Hematopoietic multipotent progenitor cell treated with erythropoietin and hydrocortisone succinate and interleukin-3 and kit ligand, for 15 days (in vitro differentiated cells): ENCODE data around the gene ELP5.

ENCODE experiments used
- DNase-seq: peaks from one replicate; pipeline ENCODE4 v3.0.0-alpha.2; 2015; ENCODE audit warnings: low spot score

ELP5 gene

DNA sequence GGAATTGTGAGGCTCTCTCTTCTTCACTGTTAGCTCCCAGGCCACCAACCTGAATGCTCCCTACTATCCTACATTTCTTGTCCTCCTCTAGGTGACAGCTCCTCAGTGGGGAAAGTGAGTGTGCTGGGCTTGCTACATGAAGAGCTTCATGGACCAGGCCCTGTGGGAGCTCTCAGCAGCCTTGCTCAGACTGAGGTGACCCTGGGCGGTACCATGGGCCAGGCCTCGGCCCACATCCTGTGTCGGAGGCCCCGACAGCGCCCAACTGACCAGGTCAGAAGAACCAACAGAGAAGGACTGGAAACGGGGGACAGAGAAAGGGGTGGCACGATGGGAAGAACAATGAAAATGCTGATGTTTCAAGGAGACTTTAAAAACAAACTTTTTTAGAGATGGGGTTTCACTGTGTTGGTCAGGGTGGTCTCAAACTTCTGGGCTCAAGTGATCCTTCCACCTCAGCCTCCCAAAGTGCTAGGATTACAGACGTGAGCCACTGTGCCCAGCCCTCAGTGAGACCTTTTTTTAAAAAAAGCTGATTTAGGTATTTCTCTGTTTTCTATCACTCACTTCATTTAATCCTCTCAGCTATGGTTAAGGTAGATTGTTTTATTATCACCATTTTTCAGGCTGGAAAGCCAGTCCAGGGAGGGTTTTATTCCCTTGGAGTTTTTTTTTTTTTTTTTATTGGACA lies 4.9 kb downstream of the ELP5 start:
- no peak for DNase-seq

DNA sequence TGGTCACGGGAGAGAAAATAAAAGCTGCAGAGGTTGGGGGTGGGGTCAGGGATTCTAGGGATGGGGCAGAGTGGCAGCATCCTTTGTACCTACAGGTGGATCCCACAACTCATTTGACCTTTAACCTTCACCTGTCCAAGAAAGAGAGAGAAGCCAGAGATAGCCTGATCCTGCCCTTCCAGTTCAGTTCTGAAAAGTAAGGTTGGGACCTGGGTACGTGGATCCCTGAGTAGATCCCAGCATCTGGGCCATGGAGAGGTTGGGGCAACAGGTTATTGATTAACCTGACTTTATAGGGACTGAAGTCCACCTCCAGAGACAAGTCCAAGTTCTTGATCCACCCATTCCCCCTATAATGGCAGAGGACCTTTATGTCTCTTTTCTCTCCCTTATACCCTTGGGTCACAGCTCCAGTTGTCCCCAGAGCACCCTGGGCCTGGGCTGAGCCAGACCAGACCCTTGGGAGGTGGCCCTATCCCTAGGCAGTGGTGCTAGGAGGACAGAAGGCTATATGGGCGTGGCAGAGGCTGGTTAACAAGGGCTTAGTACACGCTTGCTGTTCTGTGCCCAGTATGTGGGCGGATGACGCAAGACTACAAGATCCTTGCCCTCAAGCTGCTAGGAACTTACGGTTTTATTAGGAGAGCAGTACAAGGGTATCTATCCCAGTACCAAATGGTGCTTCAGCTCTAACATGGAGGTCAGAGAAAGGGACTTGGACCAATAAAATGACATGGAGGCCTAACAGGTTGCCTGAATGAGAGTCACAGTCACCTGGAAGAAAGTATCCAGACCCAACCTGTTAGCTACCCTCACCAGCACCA lies 6.9 kb downstream of the ELP5 start:
- peak; percentile 51 for DNase-seq

DNA sequence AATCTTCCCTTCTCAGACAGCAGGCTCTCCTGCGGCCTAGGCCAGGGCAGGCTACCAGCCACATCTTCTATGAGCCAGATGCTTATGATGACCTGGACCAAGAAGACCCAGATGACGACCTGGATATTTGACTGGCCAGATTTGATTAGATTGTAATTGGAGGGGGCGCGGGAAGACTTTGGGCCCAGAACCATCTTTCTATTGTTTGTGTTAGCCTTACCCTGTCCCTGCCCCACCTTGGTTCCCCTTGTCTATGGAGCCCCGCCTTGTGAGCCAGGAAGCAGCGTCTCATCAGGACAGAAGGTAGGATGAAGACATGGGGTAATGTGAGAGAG lies 7.5 kb downstream of the ELP5 start:
- no peak for DNase-seq

DNA sequence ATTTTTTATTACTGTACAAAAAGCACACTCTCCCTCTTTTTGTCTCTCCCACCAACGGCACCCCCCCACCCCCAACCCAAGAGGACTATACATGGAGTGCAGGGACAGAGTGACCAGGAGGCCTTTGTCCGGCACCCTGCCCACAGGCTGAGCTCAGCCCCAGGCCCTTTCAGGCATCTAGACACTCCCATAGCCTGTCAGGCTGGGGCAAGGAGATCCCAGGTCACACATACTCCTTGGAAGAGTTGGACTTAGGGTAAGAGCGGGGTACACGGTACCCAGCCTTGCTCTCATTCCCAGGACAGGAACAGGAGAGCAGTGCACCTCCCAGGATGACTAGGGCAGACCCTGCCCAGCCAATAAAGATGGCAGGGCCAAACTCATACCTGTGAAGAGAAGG lies 8.1 kb downstream of the ELP5 start:
- DNase-seq, result peak; percentile 2

DNA sequence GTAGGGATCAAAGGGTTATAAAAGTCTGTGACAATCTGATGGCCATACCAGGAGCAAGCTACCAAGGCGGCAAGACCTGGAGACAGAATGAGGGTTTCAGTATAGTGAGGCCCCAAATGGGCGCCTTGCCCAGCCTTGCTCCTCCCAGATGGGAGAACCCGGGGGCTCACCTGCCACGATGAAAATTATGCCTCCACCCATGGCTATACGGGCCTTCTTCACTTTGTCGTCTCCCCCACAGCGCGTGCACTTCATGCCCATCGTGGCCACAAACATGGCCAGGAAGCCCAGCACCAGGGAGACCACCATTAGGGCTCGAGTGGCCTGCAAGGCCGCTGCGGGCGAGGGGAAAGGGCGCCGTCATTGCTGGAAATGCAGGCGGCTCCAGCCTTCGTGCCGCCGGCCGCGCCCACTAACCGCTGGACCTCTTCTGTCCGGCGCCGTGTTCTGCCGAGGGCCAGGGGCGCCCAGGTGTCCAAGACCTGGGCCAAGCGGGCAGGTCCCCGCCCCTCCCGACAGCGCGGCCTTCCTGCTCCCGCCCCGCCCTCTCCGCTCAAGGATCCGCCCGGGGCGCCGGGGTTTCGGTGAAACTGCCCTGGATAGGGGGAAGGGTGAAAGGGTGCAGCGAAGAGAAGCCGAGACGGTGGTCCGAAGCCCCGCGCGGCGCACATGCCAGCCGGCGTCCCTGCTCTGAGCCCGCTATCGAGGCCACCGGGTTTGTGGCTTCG lies 8.8 kb downstream of the ELP5 start:
- peak; percentile 25 for DNase-seq

DNA sequence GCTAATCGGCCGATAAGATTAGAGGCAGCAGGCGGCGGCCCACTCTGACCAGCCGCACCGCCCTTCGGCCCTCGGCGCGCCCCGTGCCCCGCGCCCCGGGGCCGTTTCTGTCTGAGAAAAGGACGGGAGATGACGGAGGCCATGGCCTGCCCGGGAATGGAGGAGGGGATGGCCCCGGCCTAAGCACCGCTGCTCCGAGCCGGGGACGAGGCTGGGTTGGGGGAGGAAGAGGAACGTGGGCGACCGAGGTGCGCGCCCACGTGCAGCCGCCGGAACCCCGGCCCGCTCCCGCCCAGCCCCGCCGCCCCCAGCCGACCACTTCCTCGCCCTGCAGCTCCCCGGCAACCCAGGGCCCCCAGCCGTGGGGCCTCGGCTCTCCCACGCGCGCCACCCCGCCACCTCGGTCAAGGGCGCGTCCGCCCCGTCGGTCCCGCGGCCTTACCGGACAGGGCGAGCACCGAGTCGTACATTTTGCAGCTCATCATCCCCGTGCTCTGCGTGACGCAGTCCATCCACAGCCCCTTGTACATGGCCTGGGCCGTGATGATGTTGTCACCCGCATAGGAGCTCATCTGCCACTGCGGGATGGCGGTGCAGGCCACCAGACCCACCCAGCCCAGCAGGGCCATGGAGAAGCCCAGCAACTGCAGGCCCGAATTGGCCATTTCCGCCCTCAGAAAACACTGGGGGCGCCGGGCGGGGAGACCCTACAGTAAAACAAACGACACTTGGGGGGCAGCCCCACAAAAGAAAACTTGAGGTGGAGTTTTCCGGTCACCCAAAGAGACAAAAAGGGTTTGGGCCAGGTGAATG lies 9.6 kb downstream of the ELP5 start:
- DNase-seq, result no peak

DNA sequence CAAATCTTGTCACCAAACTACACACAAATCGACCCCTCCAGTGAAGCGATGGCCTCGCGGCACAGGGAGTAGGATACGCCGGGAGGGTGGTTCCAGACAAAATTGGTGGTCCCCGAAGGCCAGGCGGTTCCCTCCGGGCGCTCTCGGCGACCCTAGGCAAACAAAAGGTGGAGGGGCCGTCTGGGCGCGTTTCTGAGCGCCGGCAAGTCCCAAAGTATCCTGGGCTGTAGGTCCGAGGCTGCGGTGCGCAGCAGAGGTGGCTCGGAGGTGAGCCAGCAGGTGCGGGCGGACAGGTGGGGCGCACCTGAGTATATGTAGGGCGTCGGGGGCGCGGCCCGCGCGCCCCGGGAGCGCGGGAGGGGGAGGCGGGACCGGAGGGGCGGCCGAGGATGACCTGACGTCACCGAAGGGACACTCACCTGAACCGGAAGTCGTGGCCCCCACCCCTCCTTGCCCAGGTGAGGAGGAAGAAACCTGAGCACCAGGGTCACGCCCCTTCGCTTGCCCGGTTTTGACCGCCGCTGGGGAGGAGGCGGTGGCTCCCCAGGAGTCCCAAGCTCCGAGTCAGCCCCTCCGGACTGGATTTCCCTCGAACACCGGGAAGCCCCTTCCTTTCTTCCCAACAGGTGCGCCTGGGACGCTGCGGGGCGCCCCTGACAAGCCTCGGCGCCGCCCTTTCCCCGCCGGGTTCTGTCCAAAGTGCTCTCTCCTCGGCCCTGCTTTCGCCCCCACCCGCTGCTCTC lies 10.3 kb downstream of the ELP5 start, which contains the start of gene CLDN7:
Gene CLDN7, minus strand, starts transcription at position 287 of the 743 bp plus-strand sequence. CDS start 435 bp downstream, outside the sequence.
- no peak for DNase-seq

DNA sequence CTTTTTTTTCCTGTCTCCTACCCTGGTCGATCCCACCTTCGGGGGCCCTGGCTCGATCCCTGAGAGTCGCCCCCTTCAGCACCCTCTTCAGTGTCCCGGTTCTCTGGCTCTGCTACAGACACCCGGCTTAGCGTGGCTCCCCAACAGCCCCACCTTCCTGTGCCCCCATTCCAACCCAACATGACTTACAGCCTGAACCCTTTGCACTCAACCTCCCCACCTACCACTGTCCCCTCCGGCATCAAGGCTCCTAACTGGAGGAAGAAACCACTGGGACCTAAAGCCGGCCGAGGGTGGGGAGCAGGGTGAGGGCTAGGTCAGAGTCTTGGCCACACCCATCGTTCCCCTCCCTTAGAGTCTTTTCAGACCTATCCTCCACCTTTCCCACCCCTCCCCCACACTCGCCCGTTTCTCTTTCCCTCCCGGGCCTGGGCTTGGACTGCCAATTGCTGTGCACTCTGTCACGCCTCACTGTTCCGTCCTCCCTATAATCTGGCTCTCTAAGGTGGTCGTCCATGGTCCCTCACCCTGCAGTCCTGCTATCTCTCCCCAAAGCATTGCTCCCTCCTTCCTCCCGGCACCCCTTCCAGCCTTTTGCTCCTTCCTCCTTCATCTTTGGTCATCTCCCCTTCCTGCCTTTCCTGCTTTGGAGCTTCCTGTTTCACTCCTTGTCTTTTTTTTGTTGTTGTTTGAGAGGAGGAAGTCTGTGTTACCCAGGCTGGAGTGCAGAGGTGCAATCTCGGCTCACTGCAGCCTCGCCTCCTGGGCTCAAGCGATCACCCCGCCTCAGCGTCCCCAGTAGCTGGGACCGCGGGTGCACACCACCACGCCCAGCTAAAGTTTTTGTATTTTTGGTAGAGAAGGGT lies 11.2 kb downstream of the ELP5 start:
- peak; percentile 2 for DNase-seq

DNA sequence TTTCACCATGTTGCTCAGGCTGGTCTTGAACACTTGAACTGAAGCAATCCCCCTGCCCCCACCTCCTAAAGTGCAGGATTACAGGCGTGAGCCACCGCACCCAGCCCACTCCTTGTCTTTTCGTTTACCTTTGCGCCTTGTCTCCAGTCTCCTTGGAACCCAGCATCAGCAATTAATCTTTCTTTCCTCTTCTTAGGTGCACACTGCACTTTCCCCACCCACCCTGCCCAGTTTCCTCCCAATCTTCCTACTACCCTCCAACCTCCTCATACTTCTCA lies 11.7 kb downstream of the ELP5 start:
- no peak for DNase-seq

DNA sequence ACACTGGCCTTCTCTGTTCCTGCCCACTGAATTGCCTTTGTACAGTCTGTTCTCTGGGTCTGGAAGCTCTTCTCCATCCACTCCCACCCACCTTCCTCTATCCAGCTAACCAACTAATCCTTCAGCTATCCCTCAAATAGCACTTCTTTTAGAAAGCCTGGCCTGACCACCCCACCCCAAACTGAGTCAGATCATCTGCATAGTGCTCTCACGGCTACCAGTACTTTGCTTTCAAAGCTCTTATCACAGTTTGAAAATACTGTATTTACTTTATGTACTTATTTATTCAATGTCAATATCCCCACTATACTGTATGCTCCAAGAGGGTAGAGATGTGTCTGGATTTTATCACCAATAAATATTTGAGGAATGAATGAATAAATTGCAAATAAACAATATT lies 14.8 kb downstream of the ELP5 start:
- DNase-seq, result no peak

DNA sequence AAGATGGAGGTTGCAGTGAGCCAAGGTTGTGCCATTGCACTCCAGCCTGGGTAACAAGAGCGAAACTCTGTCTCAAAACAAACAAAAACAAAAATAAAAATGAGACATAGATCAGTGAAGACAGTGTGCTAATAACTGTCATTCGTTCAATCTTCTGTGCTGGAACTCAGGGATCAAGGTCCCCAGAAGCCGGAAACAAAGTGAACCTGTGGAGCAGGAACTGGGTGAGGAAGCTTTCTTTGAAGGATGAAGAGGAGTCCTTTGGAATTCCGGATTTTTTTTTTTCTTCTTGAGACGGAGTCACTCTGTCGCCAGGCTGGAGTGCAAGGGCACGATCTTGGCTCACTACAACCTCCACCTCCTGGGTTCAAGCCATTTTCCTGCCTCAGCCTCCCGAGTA lies 27.4 kb downstream of the ELP5 start:
- no peak for DNase-seq

DNA sequence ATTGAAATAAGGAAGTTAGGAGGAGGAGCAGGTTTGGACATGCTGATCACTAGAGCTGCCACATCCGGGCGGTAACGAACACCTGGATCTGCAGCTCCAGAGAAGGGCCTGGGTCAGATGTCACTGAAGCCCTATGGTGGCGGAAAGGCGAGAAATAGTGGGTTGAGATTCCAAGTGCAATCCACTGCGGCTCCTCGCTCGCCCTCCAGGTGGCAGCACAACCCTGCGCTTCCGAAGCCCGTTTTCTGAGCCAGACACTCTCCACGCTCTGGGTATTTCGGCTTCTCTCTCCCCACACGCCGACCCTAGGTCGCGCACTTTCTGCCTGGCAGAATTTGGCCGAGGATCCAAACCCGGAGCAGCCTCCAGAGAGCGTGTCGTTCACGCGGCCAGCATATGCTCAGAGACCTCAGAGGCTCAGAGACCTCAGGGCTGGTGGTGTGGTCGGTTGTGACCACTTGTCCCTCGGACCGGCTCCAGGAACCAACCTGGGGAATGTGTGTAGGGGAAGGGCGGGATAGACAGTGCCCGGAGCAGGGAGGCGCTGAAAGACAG lies 28.6 kb downstream of the ELP5 start:
- DNase-seq, result peak; percentile 87

DNA sequence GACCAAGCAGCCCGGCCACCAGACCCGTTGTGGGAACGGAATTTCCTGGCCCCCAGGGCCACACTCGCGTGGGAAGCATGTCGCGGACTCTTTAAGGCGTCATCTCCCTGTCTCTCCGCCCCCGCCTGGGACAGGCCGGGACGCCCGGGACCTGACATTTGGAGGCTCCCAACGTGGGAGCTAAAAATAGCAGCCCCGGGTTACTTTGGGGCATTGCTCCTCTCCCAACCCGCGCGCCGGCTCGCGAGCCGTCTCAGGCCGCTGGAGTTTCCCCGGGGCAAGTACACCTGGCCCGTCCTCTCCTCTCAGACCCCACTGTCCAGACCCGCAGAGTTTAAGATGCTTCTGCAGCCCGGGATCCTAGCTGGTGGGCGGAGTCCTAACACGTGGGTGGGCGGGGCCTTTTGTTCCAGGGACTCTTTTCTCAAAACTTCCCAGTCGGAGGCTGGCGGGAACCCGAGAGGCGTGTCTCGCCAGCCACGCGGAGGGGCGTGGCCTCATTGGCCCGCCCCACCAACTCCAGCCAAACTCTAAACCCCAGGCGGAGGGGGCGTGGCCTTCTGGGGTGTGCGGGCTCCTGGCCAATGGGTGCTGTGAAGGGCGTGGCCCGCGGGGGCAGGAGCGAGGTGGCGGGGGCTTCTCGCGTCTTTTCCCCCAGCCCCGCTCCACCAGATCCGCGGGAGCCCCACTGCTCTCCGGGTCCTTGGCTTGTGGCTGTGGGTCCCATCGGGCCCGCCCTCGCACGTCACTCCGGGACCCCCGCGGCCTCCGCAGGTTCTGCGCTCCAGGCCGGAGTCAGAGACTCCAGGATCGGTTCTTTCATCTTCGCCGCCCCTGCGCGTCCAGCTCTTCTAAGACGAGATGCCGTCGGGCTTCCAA lies 29.3 kb downstream of the ELP5 start, which contains the start of gene SLC2A4:
Gene SLC2A4, plus strand, starts transcription at position 645 of the 879 bp plus-strand sequence. Its CDS starts 217 bp downstream, at position 862.
- peak; percentile 98 for DNase-seq

DNA sequence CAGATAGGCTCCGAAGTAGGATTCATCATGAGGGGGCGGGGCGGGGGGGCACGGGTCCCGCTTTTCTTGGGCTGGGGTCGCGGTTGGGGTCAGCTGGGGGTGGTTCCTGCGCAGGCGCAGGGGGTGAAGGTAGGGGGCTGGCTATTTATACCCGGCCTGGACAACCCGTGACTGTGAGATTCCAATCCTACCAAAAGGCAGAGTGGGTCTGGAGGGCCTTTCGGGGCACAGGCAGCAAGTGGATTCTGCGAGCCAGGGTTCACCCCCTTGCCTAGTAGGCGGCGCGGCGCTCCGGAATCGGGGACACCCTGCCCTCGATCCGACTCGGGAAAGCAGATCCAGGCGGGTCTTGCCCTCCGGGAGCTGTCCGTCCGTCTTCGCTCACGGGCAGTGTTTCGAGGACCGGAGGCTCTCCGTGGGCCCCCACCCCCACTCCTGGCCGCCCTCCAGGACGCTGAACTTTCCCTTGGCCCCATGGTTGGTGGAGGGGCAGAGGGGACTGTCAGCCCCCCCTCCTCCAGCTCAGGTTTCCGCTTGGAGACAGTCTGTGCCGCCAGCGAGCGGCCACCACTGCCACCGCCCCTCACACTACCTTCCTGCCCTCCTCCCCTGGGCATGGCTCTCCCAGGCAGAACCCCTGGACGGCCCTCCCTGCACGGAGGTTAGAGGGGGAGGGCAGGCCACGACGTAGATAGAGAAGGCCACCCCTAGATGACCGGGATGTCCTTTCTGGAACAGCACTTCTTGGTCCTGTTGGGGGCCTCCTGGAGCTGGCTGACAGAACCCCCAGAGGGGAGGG lies 30.1 kb downstream of the ELP5 start:
- peak; percentile 35 for DNase-seq

DNA sequence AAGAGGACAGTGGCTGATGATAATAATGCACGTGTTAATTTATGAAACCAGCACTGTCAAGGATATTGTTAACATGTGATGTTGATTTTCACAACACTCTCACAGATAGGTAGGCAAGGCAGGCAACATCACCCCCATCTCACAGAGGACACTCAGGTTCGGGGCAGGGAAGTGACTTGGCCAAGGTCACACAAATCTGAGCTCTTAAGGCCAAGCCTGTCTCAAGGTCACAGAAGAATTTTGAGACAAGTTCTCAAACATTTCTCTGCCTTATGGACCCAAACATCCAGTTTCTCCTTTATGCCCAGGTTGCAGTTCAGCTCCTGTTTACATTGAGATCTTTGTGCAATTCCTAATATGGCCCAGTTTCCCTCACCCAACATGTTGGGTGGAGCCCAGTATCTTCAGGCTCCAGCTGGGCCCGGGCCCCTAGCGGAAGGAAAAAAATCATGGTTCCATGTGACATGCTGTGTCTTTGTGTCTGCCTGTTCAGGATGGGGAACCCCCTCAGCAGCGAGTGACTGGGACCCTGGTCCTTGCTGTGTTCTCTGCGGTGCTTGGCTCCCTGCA lies 30.8 kb downstream of the ELP5 start:
- DNase-seq, result peak; percentile 90

DNA sequence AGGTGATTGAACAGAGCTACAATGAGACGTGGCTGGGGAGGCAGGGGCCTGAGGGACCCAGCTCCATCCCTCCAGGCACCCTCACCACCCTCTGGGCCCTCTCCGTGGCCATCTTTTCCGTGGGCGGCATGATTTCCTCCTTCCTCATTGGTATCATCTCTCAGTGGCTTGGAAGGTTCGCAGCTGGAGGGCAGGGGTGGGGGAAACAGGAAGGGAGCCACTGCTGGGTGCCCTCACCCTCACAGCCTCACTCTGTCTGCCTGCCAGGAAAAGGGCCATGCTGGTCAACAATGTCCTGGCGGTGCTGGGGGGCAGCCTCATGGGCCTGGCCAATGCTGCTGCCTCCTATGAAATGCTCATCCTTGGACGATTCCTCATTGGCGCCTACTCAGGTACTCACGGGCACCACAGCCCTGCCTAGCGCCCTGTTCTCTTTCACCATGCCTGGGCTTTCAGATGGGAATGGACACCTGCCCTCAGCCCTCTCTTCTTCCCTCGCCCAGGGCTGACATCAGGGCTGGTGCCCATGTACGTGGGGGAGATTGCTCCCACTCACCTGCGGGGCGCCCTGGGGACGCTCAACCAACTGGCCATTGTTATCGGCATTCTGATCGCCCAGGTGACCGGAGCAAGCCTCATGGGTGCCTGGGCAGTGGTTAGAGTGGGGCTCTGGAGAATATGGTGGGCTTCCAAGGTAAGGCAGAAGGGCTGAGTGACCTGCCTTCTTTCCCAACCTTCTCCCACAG lies 31.6 kb downstream of the ELP5 start:
- DNase-seq, result no peak

DNA sequence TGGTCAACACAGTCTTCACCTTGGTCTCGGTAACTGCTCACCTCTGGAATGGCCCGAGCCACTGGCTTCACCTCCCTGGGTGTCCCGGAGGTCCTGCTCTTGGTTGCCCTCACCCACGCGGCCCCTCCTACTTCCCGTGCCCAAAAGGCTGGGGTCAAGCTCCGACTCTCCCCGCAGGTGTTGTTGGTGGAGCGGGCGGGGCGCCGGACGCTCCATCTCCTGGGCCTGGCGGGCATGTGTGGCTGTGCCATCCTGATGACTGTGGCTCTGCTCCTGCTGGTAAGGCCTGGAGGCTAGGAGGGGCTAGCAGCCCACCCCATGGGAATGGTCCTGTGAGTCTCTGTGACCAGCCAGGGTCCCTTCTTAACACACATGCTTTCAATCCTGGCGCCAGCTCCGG lies 32.9 kb downstream of the ELP5 start:
- no peak for DNase-seq
